Fibroblast of peridontal ligament (primary cell): Measurements from ENCODE around the gene SGMS1.
"Not testable (repeated sequence)": the region's sequence is repeated elsewhere in the genome, so short reads cannot be mapped to it uniquely, and the experiment has no call there.

Experiments used
- DNase-seq: peaks from one replicate; pipeline ENCODE4 v3.0.0-alpha.2; 2010; ENCODE audit errors: extremely low read depth

Gene SGMS1

GRCh38 chr10:50309342-50309741, 314.4 kb downstream of the SGMS1 start:
- no peak for DNase-seq

- no peak for DNase-seq
Observed at GRCh38 chr10:50304660-50305059, 319.1 kb downstream of the SGMS1 start.

GRCh38 chr10:50299948-50300669, 323.6 kb downstream of the SGMS1 start:
- no peak for DNase-seq

GRCh38 chr10:50295367-50295766, 328.4 kb downstream of the SGMS1 start:
- no peak for DNase-seq

GRCh38 chr10:50294582-50294981, 329.2 kb downstream of the SGMS1 start:
- DNase-seq = no peak

- DNase-seq = no peak
Observed at GRCh38 chr10:50293513-50294313, 330.0 kb downstream of the SGMS1 start.

- peak; percentile 52 for DNase-seq
Observed at GRCh38 chr10:50291261-50291850, 332.4 kb downstream of the SGMS1 start.

- no peak for DNase-seq
Observed at GRCh38 chr10:50289196-50289595, 334.6 kb downstream of the SGMS1 start.

- DNase-seq = peak; percentile 16
Observed at GRCh38 chr10:50286996-50287803, 336.6 kb downstream of the SGMS1 start.

- DNase-seq = peak; percentile 99
Observed at GRCh38 chr10:50286517-50286916, 337.2 kb downstream of the SGMS1 start.

GRCh38 chr10:50281967-50282522, 341.7 kb downstream of the SGMS1 start:
- no peak for DNase-seq

- no peak for DNase-seq
Observed at GRCh38 chr10:50281210-50281966, 342.4 kb downstream of the SGMS1 start.

- DNase-seq = no peak
Observed at GRCh38 chr10:50280049-50280841, 343.5 kb downstream of the SGMS1 start.

- no peak for DNase-seq
Observed at GRCh38 chr10:50279489-50279888, 344.3 kb downstream of the SGMS1 start.

- peak; percentile 18 for DNase-seq
Observed at GRCh38 chr10:50275650-50276235, 348.0 kb downstream of the SGMS1 start.

GRCh38 chr10:50272531-50272930, 351.2 kb downstream of the SGMS1 start:
- no peak for DNase-seq

- no peak for DNase-seq
Observed at GRCh38 chr10:50271564-50272250, 352.0 kb downstream of the SGMS1 start.

GRCh38 chr10:50267877-50268276, 355.9 kb downstream of the SGMS1 start:
- not testable (repeated sequence) for DNase-seq

- not testable (repeated sequence) for DNase-seq
Observed at GRCh38 chr10:50262625-50263024, 361.1 kb downstream of the SGMS1 start.
